ENCODE data around the gene MYO16.

- TF ChIP-seq CTCF (conservative IDR thresholded peaks at IDR 0.05) (no peak), ZFX (IDR thresholded peaks at IDR 0.05) (no peak)
Observed at GRCh38 chr13:109162248-109163036, 533.0 kb downstream of the MYO16 start.

Data from C4-2B (cell line).